GM12878 (cell line): ENCODE results near the gene TTC4. TPM values are rescaled to one million over a fixed set of nuclear protein-coding genes. Genes with fewer than 3 reads are reported as not detected.

Experiments used
- polyA plus RNA-seq, 11 experiments: library from polyadenylated mRNA; depleted of rRNA in 4 of 11; unstranded in 6 of 11; stranded (reverse) in 5 of 11; fragments of >200 nt; fragmentation: Nextera tagmentation in 4 of 11; fragmentation: Illumina TruSeq in 1 of 11; extraction: Ambion mirVana in 4 of 11; extraction: Trizol in 1 of 11; gene quantifications; 1 replicate in 1 of 11; 2 replicates in 10 of 11; pipeline versions ENCODE4 v1.2.1 to v1.2.3, GENCODE V29; 2011 to 2016; ENCODE audit warnings: inconsistent platforms in 2 of 11, missing spikeins in 2 of 11, low read depth in 1 of 11
- total RNA-seq, 4 experiments: library from RNA; depleted of rRNA in 3 of 4; stranded (reverse); fragments of >200 nt in 3 of 4; fragmentation: Illumina TruSeq in 1 of 4; extraction: Trizol in 1 of 4; gene quantifications; 2 replicates each; pipeline versions ENCODE4 v1.2.1 to v1.2.3, GENCODE V29; 2013 to 2021

Gene TTC4
- total and polyA plus RNA-seq, 10 of the 15 experiments (the other 5 are each of a cell fraction or from before 2014, with no cell fraction given), result 23.4 to 50.5 (median 36.0) TPM

Other genes with a start within 250 kb of the TTC4 start
- 0.33 and 0.85 TPM in 2 replicates for gene ACOT11, start 167.6 kb upstream of the TTC4 start, total RNA-seq (2014; rRNA removed)
- 0.28 and 0.40 TPM in 2 replicates for gene ACOT11, start 167.6 kb upstream of the TTC4 start, total RNA-seq (2014; rRNA removed; fragmentation: Illumina TruSeq; extraction: Trizol)
- 0.72 and 0.90 TPM in 2 replicates for gene ACOT11, start 167.6 kb upstream of the TTC4 start, total RNA-seq (2021)
- 0.01 and 0.15 TPM in 2 replicates for gene ACOT11, start 167.6 kb upstream of the TTC4 start, polyA plus RNA-seq (2011; rRNA removed)
- gene ACOT11, start 167.6 kb upstream of the TTC4 start, polyA plus RNA-seq (2014; fragmentation: Illumina TruSeq; extraction: Trizol), result 0.06 and 0.25 TPM in 2 replicates
- under 1 TPM in 1 of 2 experiments, not detected in 1; 0.04 TPM for gene ACOT11, start 167.6 kb upstream of the TTC4 start, polyA plus RNA-seq (2014; fragmentation: Nextera tagmentation; extraction: Ambion mirVana)
- gene ACOT11, start 167.6 kb upstream of the TTC4 start, polyA plus RNA-seq (2014; rRNA removed), result 0.36 and 0.50 TPM in 2 replicates
- gene ACOT11, start 167.6 kb upstream of the TTC4 start, polyA plus RNA-seq (2016; fragmentation: Nextera tagmentation; extraction: Ambion mirVana), result under 1 TPM; 0.19 to 0.39 TPM
- 0.33 and 0.34 TPM in 2 replicates for gene FAM151A, start 92.3 kb upstream of the TTC4 start, total RNA-seq (2014; rRNA removed)
- gene FAM151A, start 92.3 kb upstream of the TTC4 start, total RNA-seq (2014; rRNA removed; fragmentation: Illumina TruSeq; extraction: Trizol), result 0.13 TPM in 1 of 2 replicates, not detected in the other
- gene FAM151A, start 92.3 kb upstream of the TTC4 start, total RNA-seq (2021), result 0.13 TPM in 1 of 2 replicates, not detected in the other
- 0.06 and 0.14 TPM in 2 replicates for gene FAM151A, start 92.3 kb upstream of the TTC4 start, polyA plus RNA-seq (2011; rRNA removed)
- 0.09 TPM in 1 of 2 replicates, not detected in the other for gene FAM151A, start 92.3 kb upstream of the TTC4 start, polyA plus RNA-seq (2014; fragmentation: Illumina TruSeq; extraction: Trizol)
- not detected for gene FAM151A, start 92.3 kb upstream of the TTC4 start, polyA plus RNA-seq (2014; fragmentation: Nextera tagmentation; extraction: Ambion mirVana)
- gene FAM151A, start 92.3 kb upstream of the TTC4 start, polyA plus RNA-seq (2014; rRNA removed), result 0.17 TPM in 1 of 2 replicates, not detected in the other
- gene FAM151A, start 92.3 kb upstream of the TTC4 start, polyA plus RNA-seq (2016; fragmentation: Nextera tagmentation; extraction: Ambion mirVana), result not detected
- 0.11 TPM in 1 of 2 replicates, not detected in the other for gene MROH7, start 74.1 kb upstream of the TTC4 start, total RNA-seq (2014; rRNA removed)
- 0.09 TPM in 1 of 2 replicates, not detected in the other for gene MROH7, start 74.1 kb upstream of the TTC4 start, total RNA-seq (2014; rRNA removed; fragmentation: Illumina TruSeq; extraction: Trizol)
- not detected in 2 replicates for gene MROH7, start 74.1 kb upstream of the TTC4 start, total RNA-seq (2021)
- gene MROH7, start 74.1 kb upstream of the TTC4 start, polyA plus RNA-seq (2011; rRNA removed), result not detected in 2 replicates
- gene MROH7, start 74.1 kb upstream of the TTC4 start, polyA plus RNA-seq (2014; fragmentation: Illumina TruSeq; extraction: Trizol), result 0.10 TPM in 1 of 2 replicates, not detected in the other
- gene MROH7, start 74.1 kb upstream of the TTC4 start, polyA plus RNA-seq (2014; fragmentation: Nextera tagmentation; extraction: Ambion mirVana), result not detected
- gene MROH7, start 74.1 kb upstream of the TTC4 start, polyA plus RNA-seq (2014; rRNA removed), result 0.05 TPM in 1 of 2 replicates, not detected in the other
- not detected for gene MROH7, start 74.1 kb upstream of the TTC4 start, polyA plus RNA-seq (2016; fragmentation: Nextera tagmentation; extraction: Ambion mirVana)
- 8.2 and 9.1 TPM in 2 replicates for gene PARS2, start 48.7 kb downstream of the TTC4 start, total RNA-seq (2014; rRNA removed)
- gene PARS2, start 48.7 kb downstream of the TTC4 start, total RNA-seq (2014; rRNA removed; fragmentation: Illumina TruSeq; extraction: Trizol), result 4.4 and 4.8 TPM in 2 replicates
- 7.1 and 7.6 TPM in 2 replicates for gene PARS2, start 48.7 kb downstream of the TTC4 start, total RNA-seq (2021)
- 2.9 and 4.6 TPM in 2 replicates for gene PARS2, start 48.7 kb downstream of the TTC4 start, polyA plus RNA-seq (2011; rRNA removed)
- 5.1 and 6.6 TPM in 2 replicates for gene PARS2, start 48.7 kb downstream of the TTC4 start, polyA plus RNA-seq (2014; fragmentation: Illumina TruSeq; extraction: Trizol)
- 1 to 10 TPM; 3.7 to 4.3 TPM for gene PARS2, start 48.7 kb downstream of the TTC4 start, polyA plus RNA-seq (2014; fragmentation: Nextera tagmentation; extraction: Ambion mirVana)
- gene PARS2, start 48.7 kb downstream of the TTC4 start, polyA plus RNA-seq (2014; rRNA removed), result 5.2 and 6.5 TPM in 2 replicates
- gene PARS2, start 48.7 kb downstream of the TTC4 start, polyA plus RNA-seq (2016; fragmentation: Nextera tagmentation; extraction: Ambion mirVana), result 10 to 100 TPM; 10.2 to 12.2 TPM
- gene TTC22, start 85.5 kb downstream of the TTC4 start, total RNA-seq (2014; rRNA removed), result 3.7 and 4.0 TPM in 2 replicates
- gene TTC22, start 85.5 kb downstream of the TTC4 start, total RNA-seq (2014; rRNA removed; fragmentation: Illumina TruSeq; extraction: Trizol), result 1.9 and 2.2 TPM in 2 replicates
- gene TTC22, start 85.5 kb downstream of the TTC4 start, total RNA-seq (2021), result 4.2 and 5.1 TPM in 2 replicates
- 0.35 and 0.72 TPM in 2 replicates for gene TTC22, start 85.5 kb downstream of the TTC4 start, polyA plus RNA-seq (2011; rRNA removed)
- gene TTC22, start 85.5 kb downstream of the TTC4 start, polyA plus RNA-seq (2014; fragmentation: Illumina TruSeq; extraction: Trizol), result 3.0 TPM in 2 replicates
- under 1 TPM; 0.64 to 0.89 TPM for gene TTC22, start 85.5 kb downstream of the TTC4 start, polyA plus RNA-seq (2014; fragmentation: Nextera tagmentation; extraction: Ambion mirVana)
- 3.4 and 3.6 TPM in 2 replicates for gene TTC22, start 85.5 kb downstream of the TTC4 start, polyA plus RNA-seq (2014; rRNA removed)
- 1 to 10 TPM; 1.1 to 1.9 TPM for gene TTC22, start 85.5 kb downstream of the TTC4 start, polyA plus RNA-seq (2016; fragmentation: Nextera tagmentation; extraction: Ambion mirVana)
- gene DHCR24, start 171.3 kb downstream of the TTC4 start, total RNA-seq (2014; rRNA removed), result 122 and 132 TPM in 2 replicates
- 72.9 and 78.5 TPM in 2 replicates for gene DHCR24, start 171.3 kb downstream of the TTC4 start, total RNA-seq (2014; rRNA removed; fragmentation: Illumina TruSeq; extraction: Trizol)
- 169 and 175 TPM in 2 replicates for gene DHCR24, start 171.3 kb downstream of the TTC4 start, total RNA-seq (2021)
- 61.8 and 147 TPM in 2 replicates for gene DHCR24, start 171.3 kb downstream of the TTC4 start, polyA plus RNA-seq (2011; rRNA removed)
- gene DHCR24, start 171.3 kb downstream of the TTC4 start, polyA plus RNA-seq (2014; fragmentation: Illumina TruSeq; extraction: Trizol), result 92.6 and 116 TPM in 2 replicates
- 10 to 100 TPM; 23.3 to 39.3 TPM for gene DHCR24, start 171.3 kb downstream of the TTC4 start, polyA plus RNA-seq (2014; fragmentation: Nextera tagmentation; extraction: Ambion mirVana)
- gene DHCR24, start 171.3 kb downstream of the TTC4 start, polyA plus RNA-seq (2014; rRNA removed), result 106 and 110 TPM in 2 replicates
- gene DHCR24, start 171.3 kb downstream of the TTC4 start, polyA plus RNA-seq (2016; fragmentation: Nextera tagmentation; extraction: Ambion mirVana), result 100 to 1,000 TPM; 123 to 128 TPM